ENCODE measurements around the gene PSMC1.

PSMC1 gene

GRCh38 chr14:90301122-90301521 lies 44.8 kb downstream of the PSMC1 start:
- no peak for DNase-seq (ENCODE audit: low spot score)
- no peak for FAIRE-seq

- no peak for FAIRE-seq
- DNase-seq (ENCODE audit: low spot score), result no peak
Observed at GRCh38 chr14:90301668-90302090, 45.3 kb downstream of the PSMC1 start.

- FAIRE-seq (no peak), DNase-seq (ENCODE audit: low spot score) (no peak)
Observed at GRCh38 chr14:90302529-90303303, 46.4 kb downstream of the PSMC1 start.

- FAIRE-seq, result no peak
Observed at GRCh38 chr14:90303473-90303872, 47.1 kb downstream of the PSMC1 start.

GRCh38 chr14:90304502-90304901 lies 48.1 kb downstream of the PSMC1 start:
- FAIRE-seq (no peak), DNase-seq (ENCODE audit: low spot score) (no peak)

More at GRCh38 chr14:90303473-90303872, 47.1 kb downstream of the PSMC1 start:
- no peak for DNase-seq (ENCODE audit: low spot score)

GRCh38 chr14:90305176-90305601 lies 48.8 kb downstream of the PSMC1 start:
- DNase-seq (ENCODE audit: low spot score), result no peak
- no peak for FAIRE-seq

GRCh38 chr14:90308561-90308960 lies 52.2 kb downstream of the PSMC1 start:
- no peak for DNase-seq (ENCODE audit: low spot score)
- no peak for FAIRE-seq

- FAIRE-seq, result no peak
- DNase-seq (ENCODE audit: low spot score), result no peak
Observed at GRCh38 chr14:90317286-90317685, 60.9 kb downstream of the PSMC1 start.

GRCh38 chr14:90318016-90318415 lies 61.7 kb downstream of the PSMC1 start:
- FAIRE-seq (no peak), DNase-seq (ENCODE audit: low spot score) (no peak)

GRCh38 chr14:90319173-90319572 lies 62.8 kb downstream of the PSMC1 start:
- DNase-seq (ENCODE audit: low spot score), result no peak

GRCh38 chr14:90319634-90320541 lies 63.5 kb downstream of the PSMC1 start:
- DNase-seq (ENCODE audit: low spot score) (no peak), FAIRE-seq (no peak)

More at GRCh38 chr14:90319173-90319572, 62.8 kb downstream of the PSMC1 start:
- FAIRE-seq, result no peak

GRCh38 chr14:90321891-90322290 lies 65.5 kb downstream of the PSMC1 start:
- FAIRE-seq, result no peak
- no peak for DNase-seq (ENCODE audit: low spot score)

Data from RCC 7860 (cell line).